ENCODE results near the gene CYREN.
"Not testable (repeated sequence)": the region's sequence is repeated elsewhere in the genome, so short reads cannot be mapped to it uniquely, and the experiment has no call there.

The CYREN gene

DNA sequence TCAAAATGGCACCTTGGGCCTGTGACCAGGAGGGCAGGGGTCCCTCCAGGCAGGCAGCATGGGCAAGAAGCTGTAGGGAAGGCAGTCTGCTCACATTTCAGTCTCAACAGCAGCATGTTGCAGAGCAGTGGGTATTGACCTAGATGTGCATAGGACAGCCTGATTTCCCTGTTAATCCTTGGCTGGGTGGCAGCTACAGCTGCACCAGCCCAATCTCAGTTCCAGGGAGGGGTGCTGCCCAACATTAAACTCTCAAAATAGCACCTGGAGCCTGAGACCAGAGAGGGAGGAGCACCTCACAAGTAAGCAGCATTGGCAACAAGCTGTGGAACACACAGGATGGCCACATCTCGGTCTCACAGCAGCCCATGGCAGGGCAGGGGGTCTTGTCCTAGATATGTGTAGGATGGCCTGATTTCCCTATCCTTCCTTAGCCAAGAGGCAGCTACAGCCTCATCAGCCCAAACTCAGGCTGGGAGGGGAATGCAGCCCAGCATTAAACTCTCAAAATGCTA, 12.3 kb downstream of the CYREN start:
- DNase-seq: no peak

DNA sequence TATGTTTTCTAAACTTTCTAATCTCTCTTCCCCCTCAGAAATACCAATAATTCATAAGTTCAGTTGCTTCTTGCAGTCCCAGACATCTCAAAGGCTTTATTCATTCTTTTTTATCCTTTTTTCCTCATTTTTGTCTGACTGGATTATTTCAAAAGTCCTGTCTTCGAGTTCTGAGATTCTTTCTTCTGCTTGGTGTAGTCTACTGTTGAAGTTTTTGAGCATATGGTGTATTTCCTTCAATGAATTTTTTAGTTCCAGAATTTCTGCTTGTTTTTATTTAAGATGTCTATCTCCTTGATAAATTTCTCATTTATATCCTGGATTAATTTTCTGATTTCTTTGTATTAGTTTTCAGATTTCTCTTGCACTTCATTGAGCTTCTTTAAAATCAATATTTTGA, 14.2 kb downstream of the CYREN start:
- no peak for DNase-seq

DNA sequence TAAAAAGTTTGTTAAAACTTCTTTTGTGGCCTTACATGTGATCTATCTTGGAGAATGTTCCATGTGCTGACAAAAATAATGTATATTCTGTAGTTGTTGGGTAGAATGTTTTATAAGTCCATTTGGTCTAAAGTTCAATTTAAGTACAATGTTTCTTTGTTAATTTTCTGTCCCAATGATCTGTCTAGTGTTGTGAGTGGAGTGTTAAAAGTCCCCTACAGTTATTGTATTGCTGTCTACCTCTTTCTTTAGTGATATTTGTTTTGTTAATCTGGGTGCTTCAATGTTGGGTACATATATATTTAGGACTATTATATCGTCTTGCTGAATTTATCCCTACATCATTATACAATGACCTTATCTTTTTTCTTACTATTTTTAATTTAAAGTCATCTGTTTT, 15.8 kb downstream of the CYREN start:
- no peak for DNase-seq

- DNase-seq: no peak
Observed at GRCh38 chr7:135152442-135152841, 18.1 kb downstream of the CYREN start.

GRCh38 chr7:135151533-135151932, 19.0 kb downstream of the CYREN start:
- DNase-seq: peak in 1 of 2 donors; percentile 66

DNA sequence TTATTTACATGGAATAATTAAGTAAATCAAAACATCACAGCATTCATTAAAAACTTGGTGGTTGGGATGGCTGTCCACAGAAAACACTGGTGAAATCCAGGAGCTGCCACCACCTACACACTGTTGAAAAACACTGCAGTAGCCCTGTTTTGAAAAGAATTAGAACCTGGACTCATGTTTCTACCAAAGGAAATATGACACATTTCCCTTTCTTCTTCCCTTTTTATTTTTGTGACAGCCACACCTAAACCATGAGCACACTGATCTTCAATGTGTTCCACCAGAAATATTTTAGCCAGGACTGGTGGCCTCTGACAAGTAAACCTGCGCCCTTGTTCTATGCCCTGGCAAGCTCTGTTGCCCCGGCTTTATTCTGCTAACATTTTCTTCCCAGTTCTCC, 19.4 kb downstream of the CYREN start:
- no peak for DNase-seq

DNA sequence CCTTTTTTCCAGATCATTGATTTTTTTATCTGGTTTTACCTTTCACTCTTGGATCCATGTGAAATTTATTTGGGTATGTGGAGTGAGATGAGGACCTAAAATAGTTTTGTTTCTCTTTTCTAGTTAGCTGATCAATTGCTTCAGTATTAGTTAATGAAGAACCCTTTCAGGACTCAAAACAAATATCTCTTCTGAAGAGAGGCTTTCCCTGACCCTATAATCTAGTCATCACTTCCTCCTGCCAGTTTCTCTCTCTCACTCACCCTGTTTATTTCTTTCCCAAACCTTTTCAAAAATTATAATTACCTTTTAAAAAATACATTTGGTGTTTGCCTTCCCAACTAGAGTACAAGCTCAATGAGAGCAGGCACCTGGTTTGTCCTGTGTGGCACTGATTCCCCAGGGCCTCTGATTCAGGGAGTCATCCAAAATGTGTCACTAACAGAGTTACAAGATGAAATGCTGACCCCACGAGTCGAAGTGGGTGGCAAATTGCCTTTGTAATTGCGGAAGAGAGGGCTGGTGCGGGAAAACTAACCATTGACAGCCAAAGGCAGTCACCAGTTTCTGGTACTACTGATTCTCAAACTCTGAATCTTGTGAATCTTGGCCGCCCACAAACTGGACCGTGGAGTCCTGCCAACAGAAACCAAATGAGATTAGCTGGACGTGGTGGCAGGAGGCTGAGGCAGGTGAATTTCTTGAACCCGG, 20.3 kb downstream of the CYREN start:
- no peak for DNase-seq

- DNase-seq: peak; percentile 70 to 77
Observed at GRCh38 chr7:135147899-135148721, 22.4 kb downstream of the CYREN start, which contains the start of gene TMEM140. Gene TMEM140, plus strand, starts transcription at chr7:135148072. Its CDS starts 16,370 bp downstream, at chr7:135164442.

GRCh38 chr7:135147341-135147898, 23.1 kb downstream of the CYREN start:
- peak in 1 of 2 donors; percentile 52 for DNase-seq

DNA sequence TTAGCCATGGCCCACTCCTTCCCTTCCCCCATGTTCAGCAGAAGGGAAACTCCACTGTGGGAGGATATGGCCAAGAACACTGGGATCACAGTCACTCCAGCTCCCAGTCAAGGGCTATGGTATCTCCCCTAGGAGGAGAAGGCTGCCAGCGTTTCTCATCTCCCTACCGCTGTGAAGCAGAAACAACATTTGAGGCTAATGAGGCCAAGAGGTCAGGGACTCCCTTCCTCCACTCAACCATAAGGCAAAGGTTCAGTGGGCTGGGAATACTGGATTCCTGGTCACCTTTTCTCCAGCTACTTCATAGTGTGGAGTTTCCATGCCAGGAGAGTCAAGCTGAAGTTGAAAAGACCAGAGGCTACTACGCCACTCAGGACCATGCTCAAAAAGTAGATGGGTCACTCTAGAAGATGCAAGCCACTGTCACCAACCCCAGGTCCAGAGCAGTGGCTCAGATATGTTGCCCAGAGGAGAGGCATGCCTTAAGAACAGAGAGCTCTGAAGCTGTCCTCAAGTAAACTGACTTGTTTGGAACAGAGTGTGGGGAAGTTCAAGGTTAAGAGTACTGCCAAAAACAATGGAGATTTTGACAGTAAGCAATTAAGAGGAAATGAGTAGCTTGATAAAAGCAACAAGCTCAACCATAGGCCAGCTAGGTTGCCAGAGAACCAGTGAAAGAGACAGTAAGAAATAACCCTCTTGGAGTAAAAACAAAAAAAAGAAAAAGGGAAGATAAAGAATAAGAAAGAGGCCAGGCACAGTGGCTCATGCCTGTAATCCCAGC, 26.4 kb downstream of the CYREN start:
- no peak for DNase-seq

GRCh38 chr7:135129579-135129978, 40.9 kb downstream of the CYREN start:
- DNase-seq: no peak

DNA sequence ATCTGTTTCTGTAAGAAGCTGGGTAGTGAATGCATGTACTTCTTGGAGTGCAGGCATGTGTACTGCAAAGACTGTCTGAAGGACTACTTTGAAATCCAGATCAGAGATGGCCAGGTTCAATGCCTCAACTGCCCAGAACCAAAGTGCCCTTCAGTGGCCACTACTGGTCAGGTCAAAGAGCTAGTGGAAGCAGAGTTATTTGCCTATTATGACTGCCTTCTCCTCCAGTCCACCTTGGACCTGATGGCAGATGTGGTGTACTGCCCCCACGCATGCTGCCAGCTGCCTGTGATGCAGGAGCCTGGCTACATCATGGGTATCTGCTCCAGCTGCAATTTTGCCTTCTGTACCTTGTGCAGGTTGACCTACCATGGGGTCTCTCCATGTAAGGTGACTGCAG, 41.6 kb downstream of the CYREN start:
- no peak for DNase-seq

DNA sequence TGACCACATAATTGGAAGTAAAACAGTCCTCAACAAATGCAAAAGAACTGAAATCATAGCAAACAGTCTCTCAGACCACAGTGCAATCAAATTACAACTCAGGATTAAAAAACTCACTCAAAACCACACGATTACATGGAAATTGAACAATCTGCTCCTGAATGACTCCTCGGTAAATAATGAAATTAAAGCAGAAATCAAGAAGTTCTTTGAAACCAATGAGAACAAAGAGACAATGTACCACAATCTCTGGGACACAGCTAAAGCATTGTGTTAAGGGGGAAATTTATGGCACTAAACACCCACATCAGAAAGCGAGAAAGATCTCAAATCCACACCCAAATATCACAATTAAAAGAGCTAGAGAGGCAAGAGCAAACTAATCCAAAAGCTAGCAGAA, 45.9 kb downstream of the CYREN start:
- DNase-seq: not testable (repeated sequence)

DNA sequence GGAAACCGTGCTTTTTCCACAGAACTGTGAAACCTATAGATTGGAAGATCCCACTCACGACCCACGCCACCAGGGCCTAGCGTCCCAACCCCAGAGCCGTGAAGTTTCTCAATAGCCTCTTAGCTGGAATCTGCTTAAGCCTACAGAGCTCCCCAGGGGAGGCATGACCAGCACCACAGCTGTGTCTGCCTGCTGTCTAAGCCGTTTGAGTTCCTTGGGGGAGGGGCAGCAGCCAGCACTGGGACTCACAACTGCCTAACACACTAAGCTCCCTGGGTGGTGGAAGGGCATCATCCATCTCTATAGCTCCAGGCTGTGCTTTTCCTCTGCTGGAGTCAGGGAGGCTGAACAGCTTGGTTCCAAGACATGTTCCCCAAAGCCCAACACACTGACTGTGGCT, 48.6 kb downstream of the CYREN start:
- DNase-seq: no peak

DNA sequence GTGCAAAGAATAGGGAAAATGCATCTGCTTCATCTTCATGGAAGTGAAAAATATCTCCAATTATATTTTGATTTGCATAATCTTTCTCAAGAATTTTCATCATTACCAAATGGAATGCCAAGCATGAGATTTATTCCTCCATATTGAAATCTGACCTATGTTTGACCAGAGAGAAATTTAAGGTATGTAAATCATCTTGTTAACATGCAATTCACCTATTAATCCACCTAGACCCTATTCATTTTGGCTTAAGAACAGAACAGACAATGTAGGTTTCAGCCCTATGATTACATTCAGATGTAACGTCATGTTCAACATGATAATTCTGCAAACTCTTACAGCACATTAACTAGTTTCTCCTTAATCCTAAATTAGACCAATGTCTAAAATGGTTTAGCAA, 53.4 kb downstream of the CYREN start:
- DNase-seq: no peak

Data from CD4-positive, alpha-beta T cell treated with Interleukin-1 beta for 1 hour (primary cell).